ENCODE data around the gene MAPKAPK2.

- TF ChIP-seq CTCF (IDR thresholded peaks at IDR 0.05) (no peak), POLR2A (IDR thresholded peaks at IDR 0.05) (no peak)
Measured at GRCh38 chr1:206668874-206669410, 15.8 kb upstream of the MAPKAPK2 start.

Measured in adrenal gland (tissue), 5 donors.